HEK293T (cell line): ENCODE data around the gene TMEM132D.

Source experiments
- CTCF ChIA-PET: fragments of 350-600 bp; formaldehyde crosslinking; extraction: SDS; loops from one replicate; lab custom pipeline; 2021; ENCODE audit warnings: antibody characterized with exemption, inconsistent platforms; lab: Yijun Ruan, JAX
- POLR2A ChIA-PET: fragments of 350-600 bp; formaldehyde crosslinking; extraction: SDS; loops from one replicate; lab custom pipeline; 2020; ENCODE audit warnings: antibody characterized with exemption, inconsistent platforms; lab: Yijun Ruan, JAX
- DNase-seq: peaks from one replicate; pipeline ENCODE4 v3.0.0; 2012; ENCODE audit warnings: mixed read lengths; ENCODE audit errors: extremely low spot score
- ARNT ChIP-seq: fragments of 450-650 bp; IDR thresholded peaks from 2 replicates; pipeline ENCODE4 v1.6.1; 2017; ENCODE audit warnings: mild to moderate bottlenecking
- BHLHE40 ChIP-seq: fragments of 450-650 bp; IDR thresholded peaks from 2 replicates; pipeline ENCODE4 v1.6.1; 2016; ENCODE audit warnings: mild to moderate bottlenecking, moderate library complexity, borderline replicate concordance
- CTBP1 ChIP-seq: fragments of 450-650 bp; IDR thresholded peaks from 2 replicates; pipeline ENCODE4 v1.6.1; 2016; ENCODE audit warnings: borderline replicate concordance
- ELF4 ChIP-seq: fragments of 450-650 bp; IDR thresholded peaks from 2 replicates; pipeline ENCODE4 v1.6.1; 2017; ENCODE audit warnings: antibody characterized with exemption
- FOXA1 ChIP-seq: fragments of 450-650 bp; IDR thresholded peaks from 2 replicates; pipeline ENCODE4 v1.6.1; 2016; ENCODE audit warnings: mild to moderate bottlenecking
- FOXK2 ChIP-seq: fragments of 450-650 bp; IDR thresholded peaks from 2 replicates; pipeline ENCODE4 v1.6.1; 2016; ENCODE audit warnings: mild to moderate bottlenecking
- FOXM1 ChIP-seq: fragments of 450-650 bp; IDR thresholded peaks from 2 replicates; pipeline ENCODE4 v1.6.1; 2017; ENCODE audit warnings: mild to moderate bottlenecking, borderline replicate concordance
- HDGF ChIP-seq: fragments of 450-650 bp; IDR thresholded peaks from 2 replicates; pipeline ENCODE4 v1.6.1; 2017; ENCODE audit warnings: antibody characterized with exemption, borderline replicate concordance
- L3MBTL2 ChIP-seq: fragments of 450-650 bp; conservative IDR thresholded peaks from 2 replicates; pipeline ENCODE4 v1.6.1; 2016; ENCODE audit warnings: mild to moderate bottlenecking
- LEF1 ChIP-seq: fragments of 450-650 bp; IDR thresholded peaks from 2 replicates; pipeline ENCODE4 v1.6.1; 2017; ENCODE audit warnings: mild to moderate bottlenecking, borderline replicate concordance
- NFRKB ChIP-seq: fragments of 450-650 bp; IDR thresholded peaks from 2 replicates; pipeline ENCODE4 v1.6.1; 2016; ENCODE audit warnings: mild to moderate bottlenecking, moderate library complexity
- PKNOX1 ChIP-seq: fragments of 450-650 bp; IDR thresholded peaks from 2 replicates; pipeline ENCODE4 v1.6.1; 2016
- SP1 ChIP-seq: fragments of 450-650 bp; IDR thresholded peaks from 2 replicates; pipeline ENCODE4 v1.6.1; 2017
- SUZ12 ChIP-seq: fragments of 450-650 bp; IDR thresholded peaks from 2 replicates; pipeline ENCODE4 v1.6.1; 2016; ENCODE audit warnings: mild to moderate bottlenecking
- TARDBP ChIP-seq: fragments of 450-650 bp; IDR thresholded peaks from 2 replicates; pipeline ENCODE4 v1.6.1; 2016
- ZNF384 ChIP-seq: fragments of 450-650 bp; IDR thresholded peaks from 2 replicates; pipeline ENCODE4 v1.6.1; 2016

Gene TMEM132D

GRCh38 chr12:129570796-129571400 lies 332.9 kb downstream of the TMEM132D start:
- ChIA-PET CTCF (no interaction called here), POLR2A (no interaction called here)
- no peak for TF ChIP-seq L3MBTL2
- DNase-seq = no peak

- ChIA-PET POLR2A (no interaction called here), CTCF (no interaction called here)
- TF ChIP-seq FOXA1 (no peak), ZNF384 (no peak), FOXK2 (no peak), NFRKB (no peak)
- DNase-seq = no peak
Observed at GRCh38 chr12:129566800-129567199, 337.0 kb downstream of the TMEM132D start.

- TF ChIP-seq SUZ12 = no peak
- no peak for TF ChIP-seq L3MBTL2
- no peak for TF ChIP-seq FOXK2
- no peak for TF ChIP-seq SP1
- TF ChIP-seq FOXM1 = no peak
- ChIA-PET POLR2A (no interaction called here), CTCF (no interaction called here)
- no peak for DNase-seq
Observed at GRCh38 chr12:129564768-129565167, 339.1 kb downstream of the TMEM132D start.

GRCh38 chr12:129563266-129563665 lies 340.6 kb downstream of the TMEM132D start:
- DNase-seq = no peak
- CTCF ChIA-PET = no interaction called here
- TF ChIP-seq BHLHE40 (no peak), NFRKB (no peak), PKNOX1 (no peak), L3MBTL2 (no peak), CTBP1 (no peak), ELF4 (no peak), FOXM1 (no peak), ZNF384 (no peak), LEF1 (no peak), SUZ12 (no peak), FOXK2 (no peak), HDGF (no peak), TARDBP (no peak), FOXA1 (no peak), SP1 (no peak), ARNT (no peak)
- POLR2A ChIA-PET = no interaction called here

GRCh38 chr12:129561304-129561703 lies 342.5 kb downstream of the TMEM132D start:
- ChIA-PET POLR2A (no interaction called here), CTCF (no interaction called here)
- no peak for DNase-seq
- no peak for TF ChIP-seq L3MBTL2
- no peak for TF ChIP-seq BHLHE40
- TF ChIP-seq NFRKB = no peak

GRCh38 chr12:129559776-129560175 lies 344.0 kb downstream of the TMEM132D start:
- ChIA-PET CTCF (no interaction called here), POLR2A (no interaction called here)
- DNase-seq = no peak
- TF ChIP-seq ELF4 = no peak
- TF ChIP-seq SUZ12 = no peak
- TF ChIP-seq ZNF384 = no peak
- no peak for TF ChIP-seq FOXM1

GRCh38 chr12:129558036-129558435 lies 345.8 kb downstream of the TMEM132D start:
- CTCF ChIA-PET = no interaction called here
- DNase-seq = no peak
- TF ChIP-seq FOXK2 = no peak
- no peak for TF ChIP-seq ELF4
- no peak for TF ChIP-seq TARDBP
- no peak for TF ChIP-seq PKNOX1
- no peak for TF ChIP-seq SUZ12
- TF ChIP-seq SP1 = no peak
- POLR2A ChIA-PET = no interaction called here

GRCh38 chr12:129556082-129556481 lies 347.7 kb downstream of the TMEM132D start:
- no peak for DNase-seq
- ChIA-PET POLR2A (no interaction called here), CTCF (interaction anchor here (0.6 kb wide), 1 partner anchor 293 kb away, joined by 3 read pairs; no protein-coding TSS in a partner anchor)
- TF ChIP-seq CTBP1 (no peak), FOXA1 (no peak), L3MBTL2 (no peak), HDGF (no peak), PKNOX1 (no peak), LEF1 (no peak), FOXK2 (no peak), TARDBP (no peak), NFRKB (no peak), ZNF384 (no peak), SUZ12 (no peak), BHLHE40 (no peak), FOXM1 (no peak)
